ENCODE measurements around the gene ZSCAN31.
"Not testable (repeated sequence)": the region's sequence is repeated elsewhere in the genome, so short reads cannot be mapped to it uniquely, and the experiment has no call there.

Gene ZSCAN31

DNA sequence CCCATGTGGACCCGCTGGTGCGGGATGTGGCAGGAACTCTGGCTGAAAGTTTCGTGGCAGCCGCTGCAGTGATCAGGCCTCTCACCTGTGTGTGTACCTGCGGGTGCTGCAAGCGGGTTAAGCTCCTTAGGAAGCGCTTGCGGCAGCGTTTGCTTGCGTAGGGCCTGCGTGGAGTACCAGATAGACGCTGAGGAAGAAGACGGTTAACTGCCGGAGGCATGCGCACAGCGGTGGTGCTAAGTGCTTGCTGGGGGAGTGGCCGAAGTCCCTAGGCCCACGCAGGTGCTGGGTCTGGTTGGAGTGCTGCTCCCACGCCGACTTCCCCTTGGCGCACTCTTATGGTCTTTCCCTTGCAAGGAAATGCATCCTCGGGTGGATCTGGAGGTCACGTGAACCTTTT is 23.0 kb downstream of the ZSCAN31 start:
- no peak for DNase-seq

DNA sequence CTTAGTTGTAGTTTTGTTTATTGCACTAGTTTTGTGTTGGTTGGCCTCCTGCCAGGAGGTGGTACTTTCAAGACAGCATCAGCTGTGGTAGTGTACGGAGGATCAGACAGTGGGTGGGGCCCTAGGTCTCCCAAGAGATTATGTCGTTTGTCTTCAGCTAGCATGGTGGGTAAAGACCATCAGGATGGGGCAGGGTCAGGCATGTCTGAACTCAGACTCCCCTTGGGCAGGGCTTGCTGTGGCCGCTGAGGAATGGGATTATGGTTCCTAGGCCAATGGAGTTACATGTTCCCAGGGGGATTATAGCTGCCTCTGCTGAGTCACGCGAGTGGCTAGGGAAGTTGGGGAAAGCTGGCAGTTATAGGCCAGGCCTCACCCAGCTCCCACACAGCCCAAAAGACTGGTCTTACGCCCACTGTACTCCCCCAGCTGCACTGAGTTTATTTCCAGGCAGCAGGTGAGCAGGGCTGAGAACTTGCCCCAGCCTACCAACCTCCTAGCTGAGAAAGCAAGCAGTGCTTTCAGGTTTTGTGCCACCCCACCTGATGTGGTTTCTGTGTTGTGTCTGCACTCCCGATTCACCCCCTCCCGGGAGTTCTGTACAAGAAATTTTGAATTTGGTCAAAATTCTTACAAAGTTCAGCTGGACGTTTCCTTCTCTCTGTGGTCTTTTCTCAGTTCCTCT is 24.7 kb downstream of the ZSCAN31 start:
- no peak for DNase-seq

DNA sequence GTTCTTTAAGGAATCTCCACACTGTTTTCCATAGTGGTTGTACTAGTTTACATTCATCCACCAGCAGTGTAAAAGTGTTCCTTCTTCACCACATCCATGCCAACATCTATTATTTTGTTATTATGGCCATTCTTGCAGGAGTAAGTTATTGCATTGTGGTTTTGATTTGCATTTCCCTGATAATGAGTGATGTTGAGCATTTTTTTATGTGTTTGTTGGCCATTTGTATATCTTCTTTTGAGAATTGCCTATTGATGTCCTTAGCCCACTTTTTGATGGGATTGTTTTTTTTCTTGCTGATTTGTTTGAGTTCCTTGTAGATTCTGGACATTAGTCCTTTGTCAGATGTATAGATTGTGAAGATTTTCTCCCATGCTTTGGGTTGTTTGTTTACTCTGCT is 29.6 kb downstream of the ZSCAN31 start:
- not testable (repeated sequence) for DNase-seq

DNA sequence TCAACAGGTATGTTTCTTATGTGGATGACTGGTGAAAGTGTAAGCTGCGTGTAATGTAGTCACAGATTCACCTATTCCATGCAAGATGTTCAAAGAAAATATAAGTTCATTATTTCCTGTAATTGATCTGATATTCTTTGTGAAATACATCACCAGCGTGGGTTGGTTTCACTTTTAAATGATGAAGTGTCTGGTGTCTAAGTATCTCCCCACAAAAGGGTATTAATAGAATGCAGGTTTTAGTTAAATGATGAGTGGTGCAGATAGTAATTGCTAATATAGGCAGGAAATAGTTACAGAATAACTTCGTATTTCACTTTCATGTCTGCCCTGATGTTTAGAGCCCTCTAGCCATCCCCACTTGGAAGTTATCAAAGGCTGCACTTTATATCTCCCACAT is 32.4 kb downstream of the ZSCAN31 start:
- DNase-seq, result no peak

DNA sequence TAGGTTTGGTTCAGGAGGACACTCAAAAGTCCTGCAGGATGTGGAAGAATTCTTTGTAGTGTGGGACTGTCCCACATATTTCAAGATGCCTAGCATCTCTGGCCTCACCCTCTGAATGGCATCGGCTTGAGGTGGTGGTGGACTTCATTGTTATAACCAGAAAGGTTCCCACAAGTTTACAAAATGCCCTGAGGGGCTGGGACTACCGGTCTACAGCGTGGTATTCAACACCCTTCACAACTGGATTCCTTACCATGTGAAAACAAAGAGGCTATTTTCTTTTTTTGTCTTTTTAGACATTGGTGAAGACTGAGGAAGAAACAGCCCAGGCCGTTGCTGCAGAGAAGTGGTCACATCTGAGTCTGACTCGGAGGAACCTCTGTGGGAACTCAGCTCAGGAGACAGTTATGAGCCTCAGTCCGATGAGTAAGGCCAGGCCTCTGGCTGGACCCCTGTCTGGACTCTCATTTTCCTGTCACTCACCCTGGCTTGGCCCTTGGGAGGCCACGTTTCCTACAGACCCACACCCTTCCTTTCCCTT is 39.4 kb downstream of the ZSCAN31 start:
- DNase-seq, result no peak

DNA sequence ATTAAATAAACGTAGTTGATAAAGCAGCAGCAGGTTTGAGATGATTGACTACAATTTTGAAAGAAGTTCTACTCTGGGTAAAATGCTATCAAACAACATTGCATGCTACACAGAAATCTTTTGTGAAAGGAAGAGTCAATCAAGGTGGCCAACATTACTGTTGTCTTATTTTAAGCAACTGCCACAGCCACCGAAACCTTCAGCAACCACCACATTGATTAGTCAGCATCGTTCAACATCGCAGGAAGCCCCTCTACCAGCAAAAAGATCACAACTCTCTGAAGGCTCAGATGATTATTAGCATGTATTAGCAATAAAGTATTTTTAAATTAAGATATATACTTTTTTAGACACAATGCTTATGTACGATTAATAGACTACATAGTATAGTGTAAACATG is 40.6 kb downstream of the ZSCAN31 start:
- DNase-seq, result no peak

DNA sequence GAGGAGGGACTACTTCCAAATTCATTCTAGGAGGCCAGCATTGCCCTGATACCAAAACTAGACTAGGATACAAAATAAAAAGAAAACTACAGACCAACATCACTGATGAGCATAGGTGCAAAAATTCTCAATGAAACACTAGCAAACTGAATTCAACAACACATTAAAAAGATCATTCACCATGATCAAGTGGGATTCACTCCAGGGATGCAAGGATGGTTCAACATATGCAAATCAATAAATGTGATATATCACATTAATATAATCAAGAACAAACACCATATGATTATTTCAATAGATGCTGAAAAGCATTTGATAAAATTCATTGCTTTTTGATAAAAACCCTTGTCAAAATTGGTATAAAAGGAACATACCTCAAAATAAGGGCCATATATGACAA is 44.4 kb downstream of the ZSCAN31 start:
- no peak for DNase-seq

DNA sequence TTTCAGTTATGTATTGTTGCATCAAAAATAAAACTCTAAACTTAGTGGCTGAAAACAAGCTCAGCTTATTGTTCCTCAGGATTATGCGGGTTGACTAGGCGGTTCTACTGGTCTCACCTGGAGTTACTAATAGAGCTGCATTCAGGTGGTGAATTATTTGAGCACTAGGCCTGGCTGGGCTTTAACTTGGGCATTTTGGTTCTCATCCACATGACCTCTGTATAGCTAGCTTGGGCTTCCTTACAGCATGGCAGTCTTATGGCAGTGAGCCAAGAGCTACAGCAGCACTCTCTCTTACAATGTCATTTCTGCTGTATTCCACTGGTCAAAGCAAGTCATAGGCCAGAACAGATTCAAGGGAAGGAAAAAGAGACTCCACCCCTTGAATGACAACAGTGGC is 53.0 kb downstream of the ZSCAN31 start:
- no peak for DNase-seq

DNA sequence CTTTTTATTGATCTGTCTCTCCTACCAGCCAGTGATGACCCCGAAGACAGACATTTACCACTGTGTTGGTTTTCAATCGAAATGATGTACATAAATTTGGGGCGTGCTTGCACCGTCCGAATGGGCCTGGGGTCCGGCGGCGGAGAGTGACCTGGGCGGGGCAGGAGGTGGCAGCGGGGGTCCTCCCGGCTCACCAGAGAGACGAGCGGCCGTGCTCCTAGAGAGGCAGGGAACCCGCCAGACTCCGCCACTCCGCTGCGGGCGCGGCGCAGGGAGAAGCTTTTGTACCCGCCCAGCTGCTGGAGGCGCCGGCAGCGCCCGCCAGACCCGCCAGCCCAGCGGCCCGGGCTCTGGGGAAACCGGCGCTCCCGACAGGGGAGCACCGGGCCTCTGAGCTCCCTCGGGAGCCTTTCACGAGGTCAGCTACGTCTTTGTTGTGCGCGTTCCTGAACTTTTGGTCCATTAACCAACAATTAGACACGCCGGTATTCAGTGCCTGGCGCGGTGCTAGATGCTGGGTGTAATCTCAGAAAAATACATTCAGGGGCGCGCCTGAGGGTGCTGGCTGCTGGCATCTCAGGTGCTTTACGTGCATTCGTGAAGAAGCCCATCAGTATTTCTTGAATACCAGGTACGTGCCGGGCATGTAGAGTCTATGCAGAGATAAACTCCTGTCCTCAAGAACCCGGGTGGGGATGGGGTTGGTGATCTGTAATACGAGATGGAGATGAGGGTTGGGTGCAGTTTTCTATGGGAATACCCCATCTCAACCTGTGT is 54.5 kb downstream of the ZSCAN31 start, which contains the start of gene PGBD1:
TSS of gene PGBD1 (plus strand) at position 285 of the 777 bp plus-strand sequence. CDS start 2,242 bp downstream, outside the sequence.
- peak; percentile 36 for DNase-seq

DNA sequence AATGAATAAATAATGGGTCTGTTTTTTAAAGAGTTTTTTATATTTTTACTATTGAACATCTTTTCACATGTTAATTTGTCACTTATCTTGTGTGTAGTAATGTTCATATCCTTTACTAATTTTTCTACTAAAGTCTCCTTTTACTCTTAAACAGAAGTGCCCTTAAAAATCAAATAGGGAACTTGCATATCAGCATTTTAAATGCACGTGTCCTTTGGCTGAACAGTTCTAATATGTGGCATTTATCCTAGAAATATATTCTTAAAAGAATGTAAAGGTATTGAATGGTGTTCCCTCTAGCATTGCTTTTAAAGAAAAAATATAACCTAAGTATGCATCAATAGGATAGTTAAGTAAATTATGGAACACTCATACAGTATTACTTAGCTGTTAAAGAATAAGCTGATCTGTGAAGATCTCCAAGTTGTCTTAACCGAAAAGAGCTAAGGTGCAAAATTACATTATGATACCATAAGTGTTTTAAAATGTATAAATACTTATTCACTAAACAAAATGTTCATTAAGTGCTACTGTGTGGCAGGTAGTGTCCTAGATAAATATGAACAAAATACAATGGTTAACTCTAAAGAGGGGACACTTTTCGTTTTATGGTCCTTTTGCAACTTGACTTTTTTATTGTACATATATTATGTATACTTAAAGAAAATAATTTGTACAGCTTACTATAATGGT is 55.2 kb downstream of the ZSCAN31 start:
- DNase-seq, result no peak

DNA sequence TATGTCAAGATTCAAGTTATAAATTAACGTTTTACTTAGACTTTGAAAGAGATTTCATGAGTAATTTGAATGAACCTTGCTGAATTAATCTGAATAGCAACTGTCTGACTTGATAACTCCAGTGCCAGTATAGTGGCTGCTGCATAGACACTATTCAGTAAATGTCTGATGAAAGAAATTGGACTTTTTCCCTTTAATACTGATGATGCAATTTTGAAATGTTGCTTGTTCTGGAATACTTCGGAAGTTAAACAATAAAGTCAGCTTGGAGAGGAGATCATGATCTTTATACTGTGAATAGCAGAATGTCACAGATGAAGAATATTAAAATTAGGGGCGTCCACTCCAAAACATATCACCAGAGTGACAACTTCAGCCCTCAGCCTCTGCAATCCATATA is 58.2 kb downstream of the ZSCAN31 start:
- no peak for DNase-seq

DNA sequence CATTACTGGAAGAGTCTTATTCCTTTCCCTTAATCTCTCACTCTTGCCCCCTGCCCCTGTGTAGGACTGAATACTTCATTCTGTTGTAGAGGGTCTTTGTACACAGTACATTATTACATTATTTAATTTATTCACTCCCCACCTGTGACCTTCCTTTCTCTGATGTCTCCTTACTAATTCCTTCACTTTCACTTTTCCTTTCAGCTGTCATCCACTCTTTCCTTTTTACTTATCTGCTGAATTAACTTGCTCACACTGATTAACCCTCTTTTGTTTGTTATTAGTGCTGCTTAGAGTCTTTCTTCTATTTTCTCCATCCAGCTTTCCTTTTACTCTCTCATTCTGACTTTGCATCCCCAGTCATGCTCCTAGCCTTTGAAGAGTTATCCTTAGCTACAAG is 61.1 kb downstream of the ZSCAN31 start:
- DNase-seq, result no peak

Data from NCI-H2081 treated with DMSO at 0.1 percent for 48 hours (cell line).